ENCODE data around the gene SMIM20.

Gene SMIM20

DNA sequence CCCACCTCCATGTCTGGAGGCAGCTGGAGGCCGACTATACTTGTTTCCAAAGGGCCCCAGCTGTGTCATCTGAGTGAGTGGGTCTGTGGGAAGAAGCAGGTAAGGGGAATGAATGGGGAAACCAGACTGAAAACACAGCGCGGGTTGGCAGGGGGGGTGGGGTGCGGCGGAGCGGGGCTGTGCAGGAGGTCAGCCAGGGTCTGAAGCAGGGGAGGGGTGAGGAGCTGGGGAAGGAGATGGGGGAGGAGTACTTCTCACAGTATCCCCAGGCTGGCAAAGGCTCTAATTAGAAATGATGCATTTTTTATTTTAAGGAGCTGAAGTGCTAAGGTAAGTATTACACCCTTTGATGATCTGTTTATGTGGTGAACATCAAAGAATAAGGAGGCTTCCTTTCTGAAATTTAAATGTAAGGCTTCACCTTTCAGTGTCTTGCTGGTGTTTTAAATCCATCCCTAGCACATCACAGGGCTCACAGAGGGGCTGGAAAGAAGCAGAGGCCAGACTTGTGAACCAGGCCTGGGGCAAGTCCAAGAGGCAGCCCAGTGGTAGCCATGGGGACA is 37.5 kb downstream of the SMIM20 start:
- Histone ChIP-seq H3K4me1 (ENCODE audit: low read length) (peaks cover 13% of the 10 kb centered on the region), H3K27me3 (ENCODE audit: low read depth, low read length) (peaks cover 59% of the 10 kb centered on the region), H3K79me2 (ENCODE audit: low read length) (no peaks in the 10 kb centered on the region), H2AFZ (ENCODE audit: low read depth, low read length) (no peak overlapping the region), H3K9ac (ENCODE audit: low read length) (no peak overlapping the region), H3K4me2 (ENCODE audit: low read length) (peak overlapping the region; percentile 50), H3K27ac (ENCODE audit: low read length) (no peak overlapping the region), H3K36me3 (replicated peaks; ENCODE audit: low read depth, low read length) (no peaks in the 10 kb centered on the region), H4K20me1 (ENCODE audit: insufficient read depth, low read length) (no peaks in the 10 kb centered on the region), H3K4me3 (ENCODE audit: low read length) (no peak overlapping the region), H3K9me3 (ENCODE audit: insufficient read depth, low read length) (no peaks in the 10 kb centered on the region; the same call in 1 of the 2 replicates)
- TF ChIP-seq, protein P1, sequence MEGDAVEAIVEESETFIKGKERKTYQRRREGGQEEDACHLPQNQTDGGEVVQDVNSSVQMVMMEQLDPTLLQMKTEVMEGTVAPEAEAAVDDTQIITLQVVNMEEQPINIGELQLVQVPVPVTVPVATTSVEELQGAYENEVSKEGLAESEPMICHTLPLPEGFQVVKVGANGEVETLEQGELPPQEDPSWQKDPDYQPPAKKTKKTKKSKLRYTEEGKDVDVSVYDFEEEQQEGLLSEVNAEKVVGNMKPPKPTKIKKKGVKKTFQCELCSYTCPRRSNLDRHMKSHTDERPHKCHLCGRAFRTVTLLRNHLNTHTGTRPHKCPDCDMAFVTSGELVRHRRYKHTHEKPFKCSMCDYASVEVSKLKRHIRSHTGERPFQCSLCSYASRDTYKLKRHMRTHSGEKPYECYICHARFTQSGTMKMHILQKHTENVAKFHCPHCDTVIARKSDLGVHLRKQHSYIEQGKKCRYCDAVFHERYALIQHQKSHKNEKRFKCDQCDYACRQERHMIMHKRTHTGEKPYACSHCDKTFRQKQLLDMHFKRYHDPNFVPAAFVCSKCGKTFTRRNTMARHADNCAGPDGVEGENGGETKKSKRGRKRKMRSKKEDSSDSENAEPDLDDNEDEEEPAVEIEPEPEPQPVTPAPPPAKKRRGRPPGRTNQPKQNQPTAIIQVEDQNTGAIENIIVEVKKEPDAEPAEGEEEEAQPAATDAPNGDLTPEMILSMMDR (IDR thresholded peaks at IDR 0.05; ENCODE audit: low read depth, low read length) = no peak
- no peak for TF ChIP-seq EZH2phosphoT487 (IDR thresholded peaks at IDR 0.05; ENCODE audit: low read depth)

GRCh38 chr4:25953740-25954139 is 39.7 kb downstream of the SMIM20 start:
- H3K9me3 ChIP-seq (ENCODE audit: insufficient read depth, low read length) = no peaks in the 10 kb centered on the region
- H3K27ac ChIP-seq (ENCODE audit: low read length) = no peak overlapping the region
- peaks cover 13% of the 10 kb centered on the region for H3K4me1 ChIP-seq (ENCODE audit: low read length)
- peaks cover 50% of the 10 kb centered on the region for H3K27me3 ChIP-seq (ENCODE audit: low read depth, low read length)
- no peaks in the 10 kb centered on the region for H4K20me1 ChIP-seq (ENCODE audit: insufficient read depth, low read length)
- no peak overlapping the region for H3K4me2 ChIP-seq (ENCODE audit: low read length)
- H3K36me3 ChIP-seq (replicated peaks; ENCODE audit: low read depth, low read length) = no peaks in the 10 kb centered on the region
- no peak overlapping the region for H3K4me3 ChIP-seq (ENCODE audit: low read length)
- TF ChIP-seq, protein P1 (IDR thresholded peaks at IDR 0.05; ENCODE audit: low read depth, low read length) = no peak
- no peak for TF ChIP-seq EZH2phosphoT487 (IDR thresholded peaks at IDR 0.05; ENCODE audit: low read depth)
- H3K9ac ChIP-seq (ENCODE audit: low read length) = no peak overlapping the region
- H2AFZ ChIP-seq (ENCODE audit: low read depth, low read length) = no peak overlapping the region
- H3K79me2 ChIP-seq (ENCODE audit: low read length) = no peaks in the 10 kb centered on the region

GRCh38 chr4:25954293-25954904 is 40.4 kb downstream of the SMIM20 start:
- Histone ChIP-seq H3K9me3 (ENCODE audit: insufficient read depth, low read length) (no peaks in the 10 kb centered on the region), H3K79me2 (ENCODE audit: low read length) (no peaks in the 10 kb centered on the region), H4K20me1 (ENCODE audit: insufficient read depth, low read length) (no peaks in the 10 kb centered on the region), H3K36me3 (replicated peaks; ENCODE audit: low read depth, low read length) (no peaks in the 10 kb centered on the region), H3K4me2 (ENCODE audit: low read length) (no peak overlapping the region), H3K9ac (ENCODE audit: low read length) (no peak overlapping the region), H3K4me1 (ENCODE audit: low read length) (peaks cover 13% of the 10 kb centered on the region), H3K4me3 (ENCODE audit: low read length) (no peak overlapping the region), H3K27ac (ENCODE audit: low read length) (no peak overlapping the region), H3K27me3 (ENCODE audit: low read depth, low read length) (peaks cover 45% of the 10 kb centered on the region), H2AFZ (ENCODE audit: low read depth, low read length) (no peak overlapping the region)
- TF ChIP-seq, protein P1 (IDR thresholded peaks at IDR 0.05; ENCODE audit: low read depth, low read length) = no peak
- no peak for TF ChIP-seq EZH2phosphoT487 (IDR thresholded peaks at IDR 0.05; ENCODE audit: low read depth)

GRCh38 chr4:25955705-25956104 is 41.7 kb downstream of the SMIM20 start:
- H4K20me1 ChIP-seq (ENCODE audit: insufficient read depth, low read length) = no peaks in the 10 kb centered on the region
- no peaks in the 10 kb centered on the region for H3K79me2 ChIP-seq (ENCODE audit: low read length)
- peaks cover 32% of the 10 kb centered on the region for H3K27me3 ChIP-seq (ENCODE audit: low read depth, low read length)
- H3K27ac ChIP-seq (ENCODE audit: low read length) = no peak overlapping the region
- no peaks in the 10 kb centered on the region for H3K9me3 ChIP-seq (ENCODE audit: insufficient read depth, low read length)
- TF ChIP-seq EZH2phosphoT487 (IDR thresholded peaks at IDR 0.05; ENCODE audit: low read depth) = no peak
- TF ChIP-seq, protein P1 (IDR thresholded peaks at IDR 0.05; ENCODE audit: low read depth, low read length) = no peak
- H3K36me3 ChIP-seq (replicated peaks; ENCODE audit: low read depth, low read length) = no peaks in the 10 kb centered on the region
- H3K4me3 ChIP-seq (ENCODE audit: low read length) = no peak overlapping the region
- no peak overlapping the region for H3K9ac ChIP-seq (ENCODE audit: low read length)
- no peak overlapping the region for H3K4me2 ChIP-seq (ENCODE audit: low read length)
- peaks cover 12% of the 10 kb centered on the region for H3K4me1 ChIP-seq (ENCODE audit: low read length)
- H2AFZ ChIP-seq (ENCODE audit: low read depth, low read length) = no peak overlapping the region
